CD4-positive, alpha-beta T cell treated with Interleukin-4 for 4 hours (primary cell): Measurements from ENCODE around the gene TNFRSF1B.

Source experiments
- DNase-seq: peaks from one replicate; pipeline ENCODE4 v3.0.0-alpha.2; 2020

The TNFRSF1B gene

GRCh38 chr1:12142141-12142823, 24.5 kb upstream of the TNFRSF1B start:
- no peak for DNase-seq

GRCh38 chr1:12142891-12143630, 23.7 kb upstream of the TNFRSF1B start:
- DNase-seq: no peak

- no peak for DNase-seq
Observed at GRCh38 chr1:12143631-12144155, 23.1 kb upstream of the TNFRSF1B start.

DNA sequence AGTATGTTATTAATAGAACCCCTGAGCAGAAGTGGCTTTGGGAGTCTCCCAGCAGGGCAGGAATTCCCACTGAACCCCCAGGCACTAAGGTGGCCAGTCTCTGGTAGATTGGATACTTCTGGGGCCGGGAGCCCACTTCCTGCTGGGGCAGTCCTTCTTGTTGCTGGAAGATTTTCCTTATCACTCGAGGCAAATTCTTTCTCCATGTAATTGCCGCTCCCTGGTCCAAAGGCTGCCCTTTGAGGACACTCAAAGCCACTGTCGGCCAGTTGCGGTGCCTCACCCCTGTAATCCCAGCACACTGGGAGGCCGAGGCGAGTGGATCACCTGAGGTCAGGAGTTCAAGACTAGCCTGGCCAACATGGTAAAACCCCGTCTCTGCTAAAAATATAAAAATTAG, 22.6 kb upstream of the TNFRSF1B start:
- DNase-seq: no peak

DNA sequence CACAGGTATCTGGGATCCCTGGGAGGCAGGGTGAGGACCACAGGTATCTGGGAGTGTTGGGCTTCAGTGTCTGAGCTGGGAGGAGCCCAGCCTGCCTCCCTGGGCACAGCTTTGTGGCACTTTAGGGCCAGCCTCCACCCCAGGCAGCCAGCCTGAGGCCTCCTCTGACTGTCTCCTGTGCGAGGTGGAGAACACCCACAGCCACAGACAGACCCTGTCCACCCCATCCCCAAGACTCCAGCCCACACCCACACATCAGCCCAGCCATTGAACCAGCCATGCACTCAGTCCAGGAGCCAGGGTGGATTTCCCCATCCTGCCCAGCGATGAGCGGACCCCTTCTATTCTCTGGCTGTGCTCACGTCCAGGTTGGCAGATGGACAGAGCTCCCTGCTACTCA, 21.8 kb upstream of the TNFRSF1B start:
- DNase-seq: no peak

- DNase-seq: no peak
Observed at GRCh38 chr1:12145616-12146342, 21.0 kb upstream of the TNFRSF1B start.

GRCh38 chr1:12146343-12147112, 20.3 kb upstream of the TNFRSF1B start:
- DNase-seq: no peak

DNA sequence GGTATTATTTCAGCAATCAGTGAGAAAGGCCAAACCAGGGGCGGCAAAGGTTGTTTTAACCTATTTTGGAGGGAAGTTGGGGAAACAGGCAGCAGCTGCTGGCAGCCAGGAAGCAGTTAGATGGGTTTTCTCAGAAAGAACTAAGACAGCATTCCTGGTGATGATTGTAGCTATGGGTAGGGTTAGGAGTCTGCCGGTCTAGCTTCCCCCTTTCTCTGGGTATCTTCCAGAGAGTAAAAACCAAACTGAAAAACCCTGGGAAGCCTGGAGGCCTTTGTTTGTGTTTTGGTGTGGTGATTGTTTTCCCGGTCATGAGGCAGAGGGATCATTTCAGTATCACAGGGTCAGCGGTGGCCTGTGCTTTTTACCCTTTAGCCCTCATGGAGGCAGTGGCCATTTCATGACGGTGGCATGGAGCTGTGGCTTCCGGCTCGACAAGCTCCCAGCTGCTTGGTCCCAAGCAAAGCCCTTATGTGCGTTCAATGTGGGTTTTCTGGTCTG, 19.5 kb upstream of the TNFRSF1B start:
- no peak for DNase-seq

GRCh38 chr1:12148160-12148957, 18.4 kb upstream of the TNFRSF1B start:
- DNase-seq: no peak

DNA sequence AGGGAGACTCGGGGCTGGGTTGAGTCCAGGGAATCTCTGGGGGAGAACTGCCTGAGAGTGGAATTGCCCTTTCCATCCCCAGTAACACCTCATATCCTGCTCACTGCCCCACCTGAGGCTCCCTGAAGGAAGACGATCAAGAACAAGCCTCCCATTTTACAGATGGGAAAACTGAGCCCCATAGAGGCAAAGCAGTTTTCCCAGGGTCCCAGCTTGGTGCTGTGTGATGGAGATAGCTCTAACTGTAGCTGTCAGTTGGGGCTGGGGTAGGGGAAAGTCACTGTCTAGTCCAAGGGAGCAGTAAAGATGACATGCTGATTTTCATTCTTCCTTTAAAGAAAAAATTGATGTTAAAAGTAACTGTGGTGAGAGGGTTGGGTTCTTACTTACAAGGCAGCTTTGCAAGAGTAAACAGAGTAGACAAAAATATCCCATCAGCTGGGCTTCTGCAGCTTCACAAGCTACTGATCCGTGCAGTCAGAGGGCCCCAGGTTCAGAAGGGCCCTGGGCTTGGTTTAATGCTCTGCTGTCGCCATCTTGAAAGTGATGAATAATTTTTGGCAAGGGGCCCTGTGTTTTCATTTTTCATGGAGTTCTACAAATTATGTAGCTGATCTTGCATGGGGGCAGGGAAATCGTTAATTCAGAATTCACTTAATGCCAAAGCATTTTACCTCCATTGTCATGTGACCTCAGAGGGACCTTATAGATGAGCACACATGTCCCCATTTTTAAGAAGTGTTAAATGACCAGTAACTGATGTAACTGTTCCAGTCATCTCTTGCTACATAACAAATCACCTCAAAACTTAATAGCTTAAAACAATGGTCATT, 17.6 kb upstream of the TNFRSF1B start:
- no peak for DNase-seq

GRCh38 chr1:12149791-12150175, 17.0 kb upstream of the TNFRSF1B start:
- no peak for DNase-seq

GRCh38 chr1:12150456-12151200, 16.2 kb upstream of the TNFRSF1B start:
- DNase-seq: peak; percentile 66

GRCh38 chr1:12151465-12151864, 15.3 kb upstream of the TNFRSF1B start:
- DNase-seq: no peak

DNA sequence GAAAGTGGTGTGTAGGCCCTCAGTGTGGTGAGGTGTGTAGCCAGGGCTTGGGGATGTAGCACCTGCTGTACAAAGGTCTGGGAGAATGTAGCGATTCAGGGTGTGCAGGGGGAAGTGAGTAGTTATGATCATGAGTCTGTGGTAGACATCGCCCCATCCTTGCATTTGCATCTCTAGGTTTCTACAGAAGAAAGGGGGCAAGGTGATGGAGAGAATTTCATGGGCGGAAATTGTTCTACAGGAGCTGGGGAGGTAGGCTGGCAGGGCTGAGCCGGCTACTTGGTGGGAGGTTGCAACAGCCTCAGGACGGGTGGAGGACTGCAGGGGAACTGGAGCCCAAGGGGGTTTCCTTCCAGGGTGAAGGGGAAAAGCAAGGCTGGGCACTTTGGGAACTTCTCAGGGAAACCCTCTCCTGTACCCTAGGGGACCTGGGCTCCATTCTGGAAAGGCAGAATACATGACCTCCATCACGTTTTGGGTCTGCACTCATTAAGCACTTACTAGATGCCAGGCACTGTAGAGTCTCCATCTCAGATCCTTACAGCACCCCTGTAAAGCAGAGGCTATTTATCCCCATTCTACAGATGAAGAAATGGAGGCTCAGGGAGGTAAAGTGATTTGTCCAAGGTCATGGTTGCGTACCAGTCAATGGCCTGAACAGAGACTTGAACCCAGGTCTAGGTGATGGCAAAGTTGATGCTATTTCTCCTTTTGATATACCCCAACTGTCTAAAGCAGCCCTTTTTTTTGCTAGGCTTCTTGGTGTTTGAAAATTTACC, 14.5 kb upstream of the TNFRSF1B start:
- no peak for DNase-seq

DNA sequence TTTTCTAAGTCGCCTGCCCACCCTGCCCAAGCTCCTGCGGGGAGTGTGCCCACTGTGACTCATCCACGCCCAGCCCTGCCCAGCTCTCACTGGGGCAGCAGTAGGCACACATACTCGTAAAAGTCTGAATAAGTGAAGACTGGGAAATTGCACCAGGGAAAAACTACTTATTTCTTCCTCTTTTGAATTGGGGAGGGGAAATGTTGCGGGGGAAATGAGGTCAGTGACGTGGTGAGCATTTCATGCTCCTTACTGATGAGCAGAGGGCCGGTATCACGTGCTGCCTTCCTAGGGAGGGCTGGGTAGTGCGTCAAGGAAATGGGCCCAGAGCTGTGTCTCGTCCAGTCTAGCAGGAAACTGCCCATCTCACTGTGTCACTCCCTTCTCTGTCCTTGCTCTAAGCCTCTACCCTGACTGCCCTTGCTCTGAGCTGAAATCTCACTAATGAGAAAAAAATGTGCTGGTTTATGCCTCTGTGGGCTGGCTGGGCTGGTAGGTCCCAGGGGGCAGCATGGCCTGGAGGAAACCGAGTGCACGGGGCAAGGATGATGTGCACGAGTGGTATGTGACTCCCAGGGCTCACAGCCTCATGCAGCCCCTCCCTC, 13.5 kb upstream of the TNFRSF1B start:
- DNase-seq: peak; percentile 48

GRCh38 chr1:12155328-12155727, 11.5 kb upstream of the TNFRSF1B start:
- no peak for DNase-seq

GRCh38 chr1:12157366-12158231, 9.2 kb upstream of the TNFRSF1B start:
- DNase-seq: peak; percentile 76
